Endothelial cell (in vitro differentiated cells): ENCODE data around the gene KIF19. TPM values are rescaled to one million over a fixed set of nuclear protein-coding genes. Genes with fewer than 3 reads are reported as not detected.
"Not testable (repeated sequence)": the region's sequence is repeated elsewhere in the genome, so short reads cannot be mapped to it uniquely, and the experiment has no call there.

ENCODE experiments used
- DNase-seq: peaks from one replicate; pipeline ENCODE4 v3.0.0; 2021; ENCODE audit warnings: low spot score
- H3K27ac Mint-ChIP-seq: one replicate; pipeline ENCODE4 v1.8.0; 2021; ENCODE audit warnings: mixed read lengths, inconsistent platforms; ENCODE audit not compliant: unreplicated experiment
- H3K27me3 Mint-ChIP-seq: one replicate; pipeline ENCODE4 v1.8.0; 2021; ENCODE audit warnings: mild to moderate bottlenecking, moderate library complexity, mixed read lengths, inconsistent platforms; ENCODE audit not compliant: unreplicated experiment
- H3K36me3 Mint-ChIP-seq: one replicate; pipeline ENCODE4 v1.8.0; 2021; ENCODE audit warnings: mild to moderate bottlenecking, low read depth, mixed read lengths, inconsistent platforms; ENCODE audit not compliant: unreplicated experiment
- H3K4me1 Mint-ChIP-seq: one replicate; pipeline ENCODE4 v1.8.0; 2021; ENCODE audit warnings: mild to moderate bottlenecking, mixed read lengths, inconsistent platforms; ENCODE audit not compliant: unreplicated experiment
- H3K4me3 Mint-ChIP-seq: one replicate; pipeline ENCODE4 v1.8.0; 2021; ENCODE audit warnings: mild to moderate bottlenecking, mixed read lengths, inconsistent platforms; ENCODE audit not compliant: unreplicated experiment
- H3K9me3 Mint-ChIP-seq: one replicate; pipeline ENCODE4 v1.8.0; 2021; ENCODE audit warnings: mixed read lengths, inconsistent platforms; ENCODE audit not compliant: unreplicated experiment
- CTCF ChIP-seq: fragments of 200-600 bp; sonication (generic); IDR thresholded peaks from one replicate; pipeline ENCODE4 v1.5.0; 2021; ENCODE audit warnings: antibody characterized with exemption; ENCODE audit not compliant: unreplicated experiment
- total RNA-seq: library from RNA; stranded (reverse); fragmentation: NEBNext Ultra II Directional; extraction: Animal tissue kit (Norgen Biotek cat#: 25700); gene quantifications from one replicate; pipeline ENCODE4 v1.2.1, GENCODE V29; 2021; ENCODE audit not compliant: unreplicated experiment

The KIF19 gene
- total RNA-seq, 1 donor from 2014 or later: 48.1 TPM

- TF ChIP-seq CTCF: no peak
- H3K36me3 Mint-ChIP-seq: no peaks in the 10 kb centered on the region
- no peak overlapping the region for H3K4me3 Mint-ChIP-seq
- no peaks in the 10 kb centered on the region for H3K4me1 Mint-ChIP-seq
- peaks cover 2% of the 10 kb centered on the region for H3K27me3 Mint-ChIP-seq
- H3K27ac Mint-ChIP-seq: no peak overlapping the region
- H3K9me3 Mint-ChIP-seq: no peaks in the 10 kb centered on the region
- no peak for DNase-seq
These were observed 44.2 kb upstream of the KIF19 start for GRCh38 chr17:74281799-74282198.

GRCh38 chr17:74282274-74282586, 43.8 kb upstream of the KIF19 start:
- not testable (repeated sequence) for H3K27me3 Mint-ChIP-seq, H3K9me3 Mint-ChIP-seq, H3K4me3 Mint-ChIP-seq, H3K36me3 Mint-ChIP-seq, H3K4me1 Mint-ChIP-seq, DNase-seq, H3K27ac Mint-ChIP-seq

DNA sequence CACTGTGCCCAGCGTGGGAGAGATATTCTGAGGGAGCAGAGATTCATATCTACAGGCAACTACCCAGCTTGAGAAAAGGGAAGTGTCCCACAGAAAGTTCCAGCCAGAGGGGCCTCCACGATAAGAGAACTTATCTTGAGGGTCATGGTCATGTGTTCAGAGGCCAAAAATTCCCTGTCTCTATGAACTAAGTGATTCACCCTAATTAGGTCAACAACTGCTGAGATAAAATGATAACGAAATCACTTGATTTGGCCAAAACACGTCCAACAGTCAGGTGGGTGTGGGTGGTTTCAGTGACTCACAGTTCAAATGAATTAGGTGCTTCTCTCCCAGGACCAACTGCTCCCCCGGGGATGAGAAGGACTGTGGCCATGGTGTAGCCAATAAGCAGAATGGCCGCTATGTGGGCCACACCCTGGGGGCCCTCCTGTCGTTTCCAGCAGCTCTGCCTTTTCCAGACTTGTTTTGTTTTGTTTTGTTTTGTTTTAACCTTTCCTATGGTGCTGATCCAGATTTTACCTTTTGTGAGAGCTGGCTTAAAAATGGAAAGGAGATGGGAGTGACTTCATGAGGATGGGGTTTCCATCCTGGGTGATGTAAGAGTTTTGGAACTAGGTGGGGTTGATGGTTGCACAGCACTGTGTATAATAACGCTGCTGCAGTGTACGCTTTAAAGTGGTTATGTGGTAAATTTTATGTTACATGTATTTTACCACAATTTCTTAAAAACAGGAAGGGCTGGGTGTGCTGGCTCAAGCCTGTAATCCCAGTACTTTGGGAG, 43.2 kb upstream of the KIF19 start:
- Mint-ChIP-seq H3K36me3 (no peaks in the 10 kb centered on the region), H3K4me3 (no peak overlapping the region), H3K4me1 (no peaks in the 10 kb centered on the region), H3K27me3 (peaks cover 2% of the 10 kb centered on the region), H3K27ac (no peak overlapping the region), H3K9me3 (no peaks in the 10 kb centered on the region)
- TF ChIP-seq CTCF: no peak
- no peak for DNase-seq

- no peak for TF ChIP-seq CTCF
- H3K4me1 Mint-ChIP-seq: no peaks in the 10 kb centered on the region
- H3K27ac Mint-ChIP-seq: no peak overlapping the region
- H3K4me3 Mint-ChIP-seq: no peak overlapping the region
- H3K27me3 Mint-ChIP-seq: peaks cover 2% of the 10 kb centered on the region
- no peaks in the 10 kb centered on the region for H3K36me3 Mint-ChIP-seq
- no peaks in the 10 kb centered on the region for H3K9me3 Mint-ChIP-seq
- no peak for DNase-seq
These were observed 42.7 kb upstream of the KIF19 start for GRCh38 chr17:74283371-74283673.

- Mint-ChIP-seq H3K4me1 (no peaks in the 10 kb centered on the region), H3K4me3 (no peak overlapping the region), H3K9me3 (no peaks in the 10 kb centered on the region), H3K27ac (no peak overlapping the region), H3K36me3 (no peaks in the 10 kb centered on the region), H3K27me3 (no peaks in the 10 kb centered on the region)
- no peak for TF ChIP-seq CTCF
- DNase-seq: no peak
These were observed 38.9 kb upstream of the KIF19 start for GRCh38 chr17:74287031-74287602.
